NCI-H226 (cell line): ENCODE data around the gene CDSN.

Experiments used
- DNase-seq: peaks from one replicate; pipeline ENCODE4 v3.0.0-alpha.2; 2015

Gene CDSN

GRCh38 chr6:31114970-31115849 lies 5.0 kb downstream of the CDSN start:
- peak; percentile 68 for DNase-seq

GRCh38 chr6:31114541-31114878 lies 5.7 kb downstream of the CDSN start, which contains the start of gene PSORS1C1:
Gene PSORS1C1, plus strand, starts transcription at chr6:31114800. Its CDS starts 14,833 bp downstream, at chr6:31129633.
- peak; percentile 95 for DNase-seq

- no peak for DNase-seq
Observed at GRCh38 chr6:31113861-31114540, 6.2 kb downstream of the CDSN start.

GRCh38 chr6:31112478-31112877 lies 7.8 kb downstream of the CDSN start, which contains the start of gene C6orf15:
Gene C6orf15, minus strand, starts transcription at chr6:31112575. Its CDS starts 20 bp downstream, at chr6:31112555.
- no peak for DNase-seq

GRCh38 chr6:31111712-31112111 lies 8.5 kb downstream of the CDSN start:
- DNase-seq = no peak

- DNase-seq = no peak
Observed at GRCh38 chr6:31110825-31111582, 9.2 kb downstream of the CDSN start.

- no peak for DNase-seq
Observed at GRCh38 chr6:31107052-31107451, 13.2 kb downstream of the CDSN start.

- DNase-seq = no peak
Observed at GRCh38 chr6:31103136-31103535, 17.1 kb downstream of the CDSN start.

GRCh38 chr6:31098449-31098938 lies 21.8 kb downstream of the CDSN start:
- no peak for DNase-seq

- DNase-seq = no peak
Observed at GRCh38 chr6:31096656-31097055, 23.6 kb downstream of the CDSN start.

GRCh38 chr6:31096215-31096614 lies 24.0 kb downstream of the CDSN start:
- no peak for DNase-seq

- DNase-seq = peak; percentile 68
Observed at GRCh38 chr6:31094389-31094881, 25.8 kb downstream of the CDSN start.

GRCh38 chr6:31092769-31093505 lies 27.3 kb downstream of the CDSN start:
- DNase-seq = no peak

- no peak for DNase-seq
Observed at GRCh38 chr6:31092238-31092637, 28.0 kb downstream of the CDSN start.

- DNase-seq = no peak
Observed at GRCh38 chr6:31091680-31092079, 28.6 kb downstream of the CDSN start.

- no peak for DNase-seq
Observed at GRCh38 chr6:31090973-31091364, 29.3 kb downstream of the CDSN start.

GRCh38 chr6:31090275-31090972 lies 29.8 kb downstream of the CDSN start:
- no peak for DNase-seq

- DNase-seq = peak; percentile 78
Observed at GRCh38 chr6:31087494-31088089, 32.7 kb downstream of the CDSN start.

- DNase-seq = peak; percentile 88
Observed at GRCh38 chr6:31086788-31087440, 33.3 kb downstream of the CDSN start.

GRCh38 chr6:31083742-31084354 lies 36.4 kb downstream of the CDSN start:
- peak; percentile 52 for DNase-seq
